ENCODE measurements around the gene GDPD2.

GRCh38 chrX:70444946-70445656 lies 22.0 kb downstream of the GDPD2 start:
- TF ChIP-seq CTCF (conservative IDR thresholded peaks at IDR 0.05; ENCODE audit: low read depth, low read length) (no peak), EZH2phosphoT487 (IDR thresholded peaks at IDR 0.05; ENCODE audit: borderline replicate concordance, low read length) (no peak), EZH2 (IDR thresholded peaks at IDR 0.05; ENCODE audit: low read length, unreplicated experiment) (no peak)
